IPS-NIHi7 (cell line): ENCODE data around the gene DDX5.
"Not testable (repeated sequence)": the region's sequence is repeated elsewhere in the genome, so short reads cannot be mapped to it uniquely, and the experiment has no call there.

ENCODE experiments used
- DNase-seq: peaks from one replicate; pipeline ENCODE4 v3.0.0; 2012; ENCODE audit warnings: mixed read lengths; ENCODE audit errors: extremely low spot score

Gene DDX5

DNA sequence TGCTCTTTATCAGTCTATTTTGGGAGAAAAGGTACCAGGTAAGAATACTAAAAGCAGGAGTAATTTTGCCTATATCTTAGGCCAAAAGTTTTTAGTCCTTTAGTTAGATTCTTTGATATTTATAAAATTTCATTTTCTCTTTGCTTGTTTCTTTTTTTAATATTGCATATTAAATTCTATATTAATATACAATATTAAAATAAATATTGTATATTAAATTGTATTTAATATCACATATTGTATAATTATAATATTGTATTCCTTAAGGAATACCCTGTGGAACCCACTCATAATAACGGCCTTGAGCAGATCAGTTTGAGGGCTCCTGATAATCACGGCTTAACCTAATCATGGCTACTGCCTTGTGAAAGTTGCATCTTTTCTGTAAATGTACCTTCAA lies 2.6 kb upstream of the DDX5 start:
- DNase-seq: no peak

DNA sequence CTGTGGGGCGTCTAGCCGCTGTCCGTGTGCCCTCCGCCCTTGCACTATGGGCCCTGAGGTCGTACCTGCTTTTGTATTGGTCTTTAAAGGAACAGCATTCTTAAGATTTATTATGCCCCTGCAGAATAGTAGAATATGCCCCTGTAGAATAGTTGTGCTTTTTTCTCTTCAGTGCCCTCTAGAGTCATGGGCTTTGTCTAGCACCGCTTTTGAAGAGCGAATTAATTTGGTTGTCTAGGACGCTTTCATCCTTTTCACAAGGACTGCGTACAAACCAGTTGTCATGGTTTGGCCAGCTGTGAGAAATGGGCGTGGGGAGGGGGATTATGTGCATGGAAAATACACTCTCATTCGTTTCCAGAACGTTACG lies 1.3 kb upstream of the DDX5 start:
- DNase-seq: peak; percentile 41

DNA sequence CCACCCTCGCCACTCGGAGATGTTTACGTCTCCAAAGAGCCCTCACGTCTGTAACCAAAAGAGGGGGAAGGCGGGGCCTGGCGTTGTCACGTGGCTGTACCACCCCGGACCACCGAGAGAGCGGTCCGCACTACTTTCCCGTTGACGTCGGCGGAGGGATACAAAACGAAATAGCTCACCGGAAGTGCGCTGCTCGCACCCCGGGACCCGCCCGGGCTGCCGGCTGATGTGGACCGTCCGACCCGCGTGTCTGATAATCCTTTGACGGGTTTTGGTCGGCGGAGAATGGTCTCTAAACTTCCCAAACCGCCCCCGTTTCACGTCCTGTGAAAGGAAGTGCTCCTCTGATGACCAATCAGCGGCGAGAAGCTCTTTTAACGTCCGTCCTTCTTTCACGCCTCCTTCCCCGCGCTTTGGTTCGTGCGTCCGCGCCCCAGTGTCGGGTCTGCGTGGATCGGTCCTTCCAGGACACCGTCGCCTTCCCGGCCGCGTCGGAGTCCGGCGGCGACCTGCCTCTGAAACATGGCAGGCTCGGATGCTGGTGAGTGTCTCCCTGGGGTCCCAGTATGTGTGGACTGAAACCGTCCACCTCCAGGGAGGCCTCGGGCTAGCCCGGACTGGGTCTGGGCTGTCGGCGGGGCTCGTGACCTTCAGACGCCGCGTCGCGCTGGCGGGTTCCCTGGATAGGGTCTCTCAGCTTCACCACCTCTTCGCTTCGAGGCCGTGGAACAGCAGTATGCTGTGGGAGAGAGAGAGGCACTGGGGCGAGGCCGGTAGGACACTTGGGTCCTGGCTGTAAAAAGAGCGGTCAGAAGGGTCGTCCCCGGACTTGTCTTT lies 705 bp upstream of the DDX5 start, which contains the start of gene CEP95:
Gene CEP95 (plus strand): TSS at position 402 of the 837 bp plus-strand sequence. CDS start 121 bp downstream, at position 523.
- DNase-seq: no peak

GRCh38 chr17:64505340-64506200 lies 519 bp downstream of the DDX5 start:
- DNase-seq: peak; percentile 63

DNA sequence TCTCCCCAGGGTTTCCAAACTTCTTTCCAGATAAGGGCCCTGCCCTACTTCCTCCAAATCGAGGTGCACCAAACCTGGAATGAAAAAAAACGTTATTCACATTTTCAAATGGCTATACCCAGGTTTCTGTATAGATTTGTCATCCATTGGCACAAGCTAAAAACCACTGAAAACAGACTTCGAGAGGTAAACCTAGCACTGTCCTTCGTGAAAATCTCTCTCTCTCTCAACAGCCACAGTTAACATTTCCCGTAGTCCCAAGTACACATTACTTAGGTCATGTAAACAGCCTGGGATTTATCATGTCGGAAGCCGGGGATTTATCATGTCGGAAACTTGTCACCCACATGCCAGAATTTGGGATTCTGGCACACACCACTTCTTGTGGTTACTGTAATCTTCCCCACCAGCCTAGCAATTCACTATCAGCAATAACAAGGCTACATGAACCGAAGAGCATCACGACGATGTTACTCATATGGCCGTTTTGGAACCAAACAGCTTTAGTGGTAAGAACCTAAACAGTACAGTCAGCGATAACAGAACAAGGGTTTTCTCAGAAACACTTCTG lies 1.2 kb downstream of the DDX5 start:
- DNase-seq: no peak

DNA sequence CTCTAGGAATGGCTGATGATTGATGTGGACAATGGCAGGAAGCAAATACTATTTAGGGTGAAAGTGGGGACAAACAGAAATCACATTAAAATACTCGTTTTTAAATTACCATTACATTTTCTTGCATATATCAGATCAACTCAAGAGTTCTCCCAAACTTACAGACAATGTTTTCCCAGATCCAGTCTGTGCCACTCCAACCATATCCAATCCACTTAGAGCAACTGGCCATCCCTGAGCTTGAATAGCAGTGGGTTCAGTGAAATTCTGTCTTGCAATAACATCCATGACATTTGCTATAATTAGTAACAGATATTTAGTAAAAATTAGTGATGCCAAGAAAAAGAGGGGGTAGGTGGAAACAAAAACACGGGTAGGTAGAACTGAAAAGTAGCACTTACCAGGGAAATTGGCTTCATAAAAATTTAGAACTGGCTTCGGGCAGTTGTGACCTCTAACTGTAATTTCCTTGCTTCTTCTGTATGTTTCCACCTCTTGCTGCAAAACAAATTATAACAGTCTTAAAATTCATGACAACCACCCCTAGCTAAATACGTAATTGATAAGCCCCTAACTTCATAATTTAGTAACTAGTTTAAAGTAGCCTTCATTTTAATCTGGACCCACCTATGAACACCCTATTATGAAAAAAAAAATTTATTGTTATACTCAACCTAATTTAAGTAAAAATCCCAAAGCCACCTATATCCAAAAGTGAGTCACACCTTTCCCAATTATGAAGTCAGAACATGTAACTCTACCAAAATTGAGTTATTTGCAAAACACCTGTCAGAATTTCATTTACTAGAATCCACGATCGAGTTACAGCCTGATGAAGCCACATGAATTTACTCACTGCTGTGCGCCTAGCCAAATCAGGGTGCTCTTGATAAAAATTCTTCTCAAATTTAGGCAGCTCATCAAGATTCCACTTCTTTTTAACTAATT lies 2.0 kb downstream of the DDX5 start:
- DNase-seq: no peak

DNA sequence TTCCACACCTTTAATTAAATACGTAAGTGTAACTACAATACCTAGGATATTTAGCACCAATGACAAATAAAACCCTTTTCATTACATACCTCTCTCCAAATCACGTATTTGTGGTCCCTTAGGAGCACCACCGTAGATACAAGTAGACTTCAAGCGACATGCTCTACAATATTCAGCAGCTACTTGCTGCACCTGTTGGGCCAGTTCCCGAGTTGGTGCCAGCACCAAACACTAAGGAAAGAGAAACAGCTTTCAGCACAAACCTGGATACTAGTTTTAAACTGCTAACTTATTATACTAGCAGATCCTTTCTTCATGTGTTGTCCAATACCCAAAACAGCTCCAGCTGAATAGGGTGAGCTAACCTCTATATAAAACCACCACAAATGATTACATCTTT lies 2.7 kb downstream of the DDX5 start:
- DNase-seq: no peak

DNA sequence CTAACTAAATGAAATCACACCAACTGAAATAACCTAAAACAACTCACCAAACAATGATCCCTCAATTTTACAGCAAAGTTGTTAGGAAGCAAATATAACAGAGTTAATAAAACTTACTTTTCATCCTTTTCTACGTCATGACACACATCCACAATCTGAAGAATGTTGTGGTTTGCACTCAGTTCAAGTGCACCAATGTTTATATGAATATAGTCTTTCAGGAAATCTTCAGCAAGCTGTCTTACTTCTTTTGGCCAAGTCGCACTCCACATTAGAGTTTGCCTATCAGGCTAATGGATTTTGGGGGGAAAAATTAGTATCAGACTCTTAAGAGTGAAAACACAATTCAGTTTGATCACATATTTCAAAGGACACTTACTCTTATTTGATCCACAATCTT lies 3.3 kb downstream of the DDX5 start:
- no peak for DNase-seq

GRCh38 chr17:64502021-64502420 lies 4.1 kb downstream of the DDX5 start:
- DNase-seq: no peak

DNA sequence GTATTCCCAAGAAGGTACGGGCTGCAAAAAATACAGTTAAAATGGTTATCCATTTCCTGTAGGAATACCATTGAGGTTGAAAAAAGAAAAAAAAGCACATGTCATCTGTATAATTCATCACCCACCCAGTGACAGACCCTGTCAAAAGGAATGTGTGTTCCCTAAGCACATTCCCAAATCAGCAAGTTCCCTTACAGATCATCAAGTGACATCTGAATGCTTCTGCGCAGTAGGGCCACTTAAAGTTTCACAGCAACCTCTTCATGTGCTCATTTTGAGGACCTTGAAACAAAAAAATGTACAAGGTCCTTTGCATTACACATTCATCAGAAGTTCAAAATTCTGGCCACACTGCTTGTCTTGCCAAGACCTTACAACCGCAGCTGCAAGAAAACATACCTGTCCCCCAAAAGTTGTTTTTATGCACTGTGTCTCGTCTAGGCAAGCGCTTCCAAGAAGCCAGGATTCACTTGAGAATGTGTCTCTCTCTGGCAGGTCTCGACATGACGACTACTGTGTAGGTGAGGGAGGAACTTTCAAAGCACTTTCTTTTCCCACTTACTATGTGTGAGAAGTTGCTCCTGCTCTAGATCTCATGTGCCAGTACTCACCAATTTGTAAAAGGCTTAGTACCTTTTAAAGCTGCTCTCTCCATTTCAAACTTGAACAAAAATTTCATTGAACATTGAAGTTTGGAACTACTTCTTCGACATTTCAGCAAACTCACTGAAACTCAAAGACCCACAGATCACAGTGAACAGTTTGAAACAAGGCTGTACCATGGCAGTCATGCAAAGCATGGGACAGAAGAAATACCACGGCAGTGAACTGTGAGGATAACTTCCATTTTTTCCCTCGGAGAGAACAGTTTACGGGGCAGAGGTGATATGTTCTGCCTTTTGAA lies 5.0 kb downstream of the DDX5 start:
- DNase-seq: no peak

DNA sequence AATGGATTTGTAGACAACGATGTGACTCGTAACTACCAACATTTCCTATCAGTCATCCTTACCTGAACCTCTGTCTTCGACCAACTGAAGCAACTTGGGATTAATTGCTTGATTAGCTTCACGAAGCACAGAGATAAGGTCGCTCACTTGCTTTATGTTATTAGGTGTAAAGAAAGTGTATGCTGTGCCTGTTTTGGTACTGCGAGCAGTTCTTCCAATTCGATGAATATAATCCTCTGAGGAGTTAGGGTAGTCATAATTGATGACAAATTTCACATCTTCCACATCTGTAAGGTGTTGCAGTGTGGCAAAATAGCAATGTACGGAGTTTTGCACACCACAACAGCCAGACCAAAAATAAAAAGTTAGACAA lies 5.6 kb downstream of the DDX5 start:
- DNase-seq: no peak

- no peak for DNase-seq
Observed at GRCh38 chr17:64499805-64500486, 6.1 kb downstream of the DDX5 start.

DNA sequence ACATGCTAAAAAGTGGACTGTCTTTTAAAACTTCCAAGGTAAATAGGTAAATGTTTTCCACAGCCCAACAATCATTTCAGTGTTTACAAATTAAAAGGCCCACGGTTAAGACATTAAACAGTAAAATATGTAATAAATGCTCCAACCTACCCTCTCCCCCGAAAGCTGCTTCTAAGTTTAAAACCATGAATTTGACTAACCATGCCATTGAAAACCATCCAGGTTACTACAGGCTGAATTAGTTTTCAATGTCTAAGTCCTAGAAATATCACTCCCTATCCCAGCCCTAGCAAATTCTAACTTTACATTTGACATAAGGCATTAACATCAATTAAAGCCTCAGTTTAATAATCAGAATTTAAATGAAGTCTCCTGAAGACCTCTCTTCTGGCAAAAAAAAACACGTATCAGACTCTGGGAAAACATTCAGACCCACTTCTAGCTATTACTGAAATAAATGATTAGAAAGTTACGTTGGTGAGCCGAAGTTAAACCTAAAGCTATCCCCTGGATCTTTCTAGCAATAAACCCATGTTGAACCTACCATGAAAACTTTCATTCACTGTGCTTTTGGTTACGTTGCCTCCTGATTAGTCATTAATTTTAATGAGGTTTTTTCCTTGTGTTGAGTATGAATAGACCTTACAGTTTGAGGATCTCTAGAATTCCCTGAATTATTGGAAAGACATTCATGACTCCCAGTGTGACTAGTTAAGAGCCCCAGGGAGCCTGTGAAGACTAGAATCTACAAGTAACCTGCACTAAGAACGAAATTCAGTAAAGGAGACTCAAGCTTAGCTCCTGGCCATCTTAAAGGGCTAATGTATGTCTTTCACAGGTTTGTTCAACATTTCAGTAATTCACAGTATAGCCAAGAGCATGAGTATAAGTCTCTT lies 7.5 kb downstream of the DDX5 start:
- DNase-seq: no peak

DNA sequence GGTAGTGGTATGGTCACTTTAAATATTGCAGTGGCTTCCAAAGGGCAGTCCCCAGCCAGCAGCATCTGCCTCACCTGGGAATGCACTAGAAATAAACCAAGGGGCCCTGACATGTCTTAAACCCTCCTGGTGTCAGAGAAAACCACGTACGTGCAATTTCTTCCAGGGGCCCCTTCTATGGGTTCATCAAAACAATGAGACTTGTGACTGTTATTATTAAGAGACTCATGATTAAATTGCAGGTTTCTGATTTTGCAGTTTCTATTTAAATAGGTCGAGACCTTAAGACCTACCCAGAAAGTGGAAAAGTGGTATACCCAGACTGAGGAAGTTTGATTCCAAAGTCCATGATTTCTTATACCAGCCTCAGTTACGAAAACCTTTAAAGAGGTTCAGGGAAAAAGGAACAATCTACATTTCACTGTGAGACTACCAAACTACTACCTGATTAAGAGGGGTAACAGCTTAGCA lies 8.5 kb downstream of the DDX5 start:
- DNase-seq: no peak

DNA sequence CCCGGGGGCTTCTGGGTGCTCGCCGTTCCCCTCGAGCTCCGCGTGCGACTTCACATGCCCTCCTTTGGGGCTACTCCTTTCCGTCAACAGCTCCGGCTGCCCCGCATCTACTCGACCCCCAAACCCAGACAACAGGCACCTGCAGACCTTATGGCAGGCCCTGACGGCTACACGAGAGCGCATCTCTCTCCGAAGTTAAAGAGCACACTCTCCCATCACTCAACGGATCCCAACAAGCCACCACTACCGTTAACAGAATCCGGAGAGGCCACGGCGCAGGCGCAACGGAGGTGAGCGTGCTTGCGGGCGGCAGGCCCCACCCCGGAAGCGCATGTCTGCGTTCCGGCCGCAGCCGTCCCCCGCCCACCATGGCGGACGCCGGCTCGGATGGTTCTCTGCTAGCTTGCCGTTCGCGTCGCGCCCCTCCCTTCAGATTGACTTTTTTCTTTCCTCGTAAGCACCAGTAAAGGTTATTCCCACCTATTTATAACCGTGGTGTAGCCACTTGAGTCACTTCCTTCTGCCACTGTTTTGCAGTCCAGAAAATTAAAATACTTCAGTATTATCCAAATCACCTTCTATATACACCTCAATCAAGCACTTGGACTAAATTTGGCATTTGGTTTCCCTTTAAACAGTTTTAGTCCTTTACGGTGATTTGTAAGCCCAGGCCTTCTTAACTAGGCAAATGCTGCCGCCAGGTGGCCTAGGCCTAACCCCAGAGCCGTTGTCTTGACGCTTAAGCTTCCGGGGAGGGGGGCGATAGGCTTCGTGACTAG lies 9.1 kb downstream of the DDX5 start, which contains the start of gene POLG2:
Gene POLG2 (minus strand): TSS at position 269 of the 779 bp plus-strand sequence. CDS start 86 bp downstream, at position 183.
- peak; percentile 91 for DNase-seq

- DNase-seq: no peak
Observed at GRCh38 chr17:64496348-64496785, 9.7 kb downstream of the DDX5 start.

DNA sequence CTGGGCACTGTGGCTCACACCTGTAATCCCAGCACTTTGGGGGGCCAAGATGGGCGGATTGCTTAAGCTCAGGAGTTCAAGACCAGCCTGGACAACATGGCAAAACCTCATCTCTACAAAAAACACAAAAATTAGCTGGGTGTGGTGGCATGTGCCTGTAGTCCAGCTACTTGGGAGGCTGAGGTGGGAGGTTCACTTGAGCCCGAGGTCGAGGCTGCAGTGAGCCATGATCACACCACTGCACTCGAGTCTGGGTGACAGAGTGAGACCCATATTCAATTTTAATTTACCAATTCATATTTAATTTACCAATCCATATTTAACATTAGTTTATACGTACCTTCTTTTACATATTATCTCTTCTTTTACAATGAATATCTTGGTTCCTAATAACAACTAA lies 10.8 kb downstream of the DDX5 start:
- not testable (repeated sequence) for DNase-seq

DNA sequence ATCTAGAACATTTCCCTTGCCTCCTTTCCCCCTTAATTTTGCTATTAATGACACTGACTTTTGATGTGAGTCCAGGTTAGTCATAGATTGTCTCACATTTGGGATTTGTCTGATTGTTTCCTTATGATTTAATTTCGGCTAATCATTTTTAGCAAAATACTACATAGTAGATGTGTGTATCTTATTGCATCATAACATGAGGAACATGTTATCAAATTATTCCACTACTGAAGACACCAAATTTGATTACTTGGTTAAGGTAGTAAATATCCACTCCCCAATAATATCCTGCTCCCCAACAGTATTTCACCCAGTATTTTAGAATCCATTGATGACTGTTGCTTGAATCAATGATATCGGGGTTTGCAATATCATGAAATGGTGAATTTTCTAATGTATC lies 12.0 kb downstream of the DDX5 start:
- no peak for DNase-seq
